AG04450 (cell line): ENCODE results near the gene NUP214. TPM values are rescaled to one million over a fixed set of nuclear protein-coding genes. Genes with fewer than 3 reads are reported as not detected.

Experiments
- CTCF ChIA-PET: fragments of 300-600, 350-600 bp; formaldehyde crosslinking; extraction: SDS; loops from one replicate; lab custom pipeline; 2022; ENCODE audit warnings: antibody characterized with exemption, inconsistent platforms; lab: Charles Lee
- POLR2A ChIA-PET: fragments of 350-600 bp; formaldehyde crosslinking; extraction: SDS; loops from one replicate; lab custom pipeline; 2021; ENCODE audit warnings: antibody characterized with exemption, inconsistent platforms; lab: Yijun Ruan, JAX
- DNase-seq: peaks from one replicate; pipeline ENCODE4 v3.0.0-alpha.2; 2011; ENCODE audit warnings: low read depth, low spot score
- H3K27ac ChIP-seq: one replicate; pipeline ENCODE4 v1.5.1; 2012; ENCODE audit warnings: low read depth, low read length, control low read depth
- H3K27me3 ChIP-seq: one replicate; pipeline ENCODE4 v1.6.0; 2012; ENCODE audit warnings: low read length; ENCODE audit not compliant: control insufficient read depth, insufficient read depth
- H3K4me3 ChIP-seq: 2 replicates; pipeline ENCODE4 v1.5.1; 2011; ENCODE audit warnings: mild to moderate bottlenecking, low read depth, low read length, control low read depth
- H3K9me3 ChIP-seq: 2 replicates; pipeline ENCODE4 v1.5.1; 2012; ENCODE audit warnings: low read length; ENCODE audit not compliant: control insufficient read depth, insufficient read depth
- polyA plus RNA-seq: library from polyadenylated mRNA; depleted of rRNA; stranded (reverse); fragments of >200 nt; gene quantifications from 2 replicates; pipeline ENCODE4 v1.2.3, GENCODE V29; 2011
- TF ChIP-seq, protein P1 (sequence below): IDR thresholded peaks from 2 replicates; pipeline ENCODE4 v1.5.1; 2011; ENCODE audit warnings: low read depth, low read length, control low read depth, inconsistent platforms

NUP214 gene
- polyA plus RNA-seq, 1 experiment: 7.9 TPM

DNA sequence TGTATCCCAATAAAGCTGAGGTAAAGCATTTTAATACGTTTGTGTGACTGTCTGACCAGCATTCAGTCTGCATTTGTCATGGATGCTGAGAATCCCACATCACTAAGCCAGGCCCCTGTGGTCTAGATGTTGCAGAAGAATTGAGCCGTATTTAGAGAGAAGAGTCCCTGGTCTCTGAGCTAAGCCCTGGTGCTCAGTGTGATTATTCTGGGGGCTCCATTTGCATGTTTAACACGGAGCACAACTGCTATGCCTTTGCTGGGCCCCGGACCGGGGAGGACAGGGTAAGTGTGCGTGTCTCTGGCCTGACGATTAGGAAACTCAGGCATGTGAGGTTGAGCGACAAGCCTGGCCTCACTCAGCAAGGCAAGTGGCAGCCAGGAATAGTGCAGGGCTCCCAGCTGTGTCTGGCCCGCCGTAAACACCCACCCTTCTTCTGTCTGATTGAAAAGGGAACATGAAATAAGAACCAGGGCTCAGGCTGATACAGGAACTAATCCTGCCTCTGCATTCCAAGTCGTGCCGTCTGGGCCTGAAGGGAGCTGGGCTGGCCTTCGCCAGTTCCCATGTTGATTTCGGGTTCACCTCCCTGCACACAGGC lies 128.6 kb downstream of the NUP214 start:
- CTCF ChIA-PET: no interaction called here
- DNase-seq: no peak
- TF ChIP-seq, protein P1, sequence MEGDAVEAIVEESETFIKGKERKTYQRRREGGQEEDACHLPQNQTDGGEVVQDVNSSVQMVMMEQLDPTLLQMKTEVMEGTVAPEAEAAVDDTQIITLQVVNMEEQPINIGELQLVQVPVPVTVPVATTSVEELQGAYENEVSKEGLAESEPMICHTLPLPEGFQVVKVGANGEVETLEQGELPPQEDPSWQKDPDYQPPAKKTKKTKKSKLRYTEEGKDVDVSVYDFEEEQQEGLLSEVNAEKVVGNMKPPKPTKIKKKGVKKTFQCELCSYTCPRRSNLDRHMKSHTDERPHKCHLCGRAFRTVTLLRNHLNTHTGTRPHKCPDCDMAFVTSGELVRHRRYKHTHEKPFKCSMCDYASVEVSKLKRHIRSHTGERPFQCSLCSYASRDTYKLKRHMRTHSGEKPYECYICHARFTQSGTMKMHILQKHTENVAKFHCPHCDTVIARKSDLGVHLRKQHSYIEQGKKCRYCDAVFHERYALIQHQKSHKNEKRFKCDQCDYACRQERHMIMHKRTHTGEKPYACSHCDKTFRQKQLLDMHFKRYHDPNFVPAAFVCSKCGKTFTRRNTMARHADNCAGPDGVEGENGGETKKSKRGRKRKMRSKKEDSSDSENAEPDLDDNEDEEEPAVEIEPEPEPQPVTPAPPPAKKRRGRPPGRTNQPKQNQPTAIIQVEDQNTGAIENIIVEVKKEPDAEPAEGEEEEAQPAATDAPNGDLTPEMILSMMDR: no peak

DNA sequence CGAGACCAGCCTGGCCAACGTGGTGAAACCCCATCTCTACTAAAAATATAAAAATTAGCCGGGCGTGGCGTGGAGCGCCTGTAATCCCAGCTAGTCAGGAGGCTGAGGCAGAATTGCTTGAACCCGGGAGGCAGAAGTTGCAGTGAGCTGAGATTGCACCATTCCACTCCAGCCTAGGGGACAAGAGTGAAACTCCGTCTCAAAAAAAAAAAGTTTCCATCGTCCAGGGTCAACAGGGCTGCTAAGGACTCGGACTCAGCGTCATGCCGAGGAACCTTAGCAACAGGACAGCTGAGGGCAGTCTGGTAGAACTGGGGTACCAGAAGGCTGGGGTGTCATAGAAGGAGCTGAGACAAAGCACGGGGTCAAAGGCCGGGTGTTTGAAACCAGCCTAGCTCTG lies 129.2 kb downstream of the NUP214 start:
- no peaks in the 10 kb centered on the region; the same call in 1 of the 2 replicates for H3K9me3 ChIP-seq
- no peak overlapping the region for H3K27ac ChIP-seq
- POLR2A ChIA-PET: no interaction called here
- CTCF ChIA-PET: no interaction called here
- TF ChIP-seq, protein P1: no peak
- no peak overlapping the region for H3K4me3 ChIP-seq
- no peak for DNase-seq
- H3K27me3 ChIP-seq: no peaks in the 10 kb centered on the region

More for the DNA sequence above, 128.6 kb downstream of the NUP214 start:
- no peak overlapping the region for H3K4me3 ChIP-seq
- POLR2A ChIA-PET: interaction anchor here (0.5 kb wide), 1 partner anchor 119 kb away, joined by 3 read pairs; no protein-coding TSS in a partner anchor
- no peak overlapping the region for H3K27ac ChIP-seq
- H3K9me3 ChIP-seq: no peaks in the 10 kb centered on the region; the same call in 1 of the 2 replicates
- H3K27me3 ChIP-seq: no peaks in the 10 kb centered on the region

DNA sequence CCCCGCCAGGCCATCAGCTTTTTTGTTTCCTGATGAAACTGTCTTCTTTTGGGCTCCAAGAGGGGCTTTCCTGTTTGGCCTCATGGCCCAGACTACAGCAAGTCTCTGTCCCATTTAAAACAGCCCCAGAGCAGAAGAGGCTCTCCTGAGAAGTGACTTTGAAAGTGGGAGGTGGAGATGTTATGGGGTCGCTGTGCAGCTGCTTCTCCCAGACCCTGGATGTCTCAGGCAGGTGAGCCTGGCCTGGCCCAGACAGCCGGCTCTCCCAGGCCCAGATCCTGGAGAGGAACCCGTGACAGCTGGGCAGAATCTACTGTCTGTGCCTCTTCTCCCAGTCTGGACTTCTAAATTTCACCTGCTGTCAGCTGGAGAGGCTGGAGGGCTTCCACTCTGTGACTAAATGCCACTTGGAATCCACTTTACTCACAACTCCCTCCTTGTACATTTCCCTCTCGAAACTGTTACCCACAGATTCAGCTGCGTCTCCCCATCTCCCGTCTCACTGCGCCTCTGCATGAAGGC lies 130.4 kb downstream of the NUP214 start:
- DNase-seq: no peak
- no peaks in the 10 kb centered on the region for H3K27me3 ChIP-seq
- TF ChIP-seq, protein P1: no peak
- POLR2A ChIA-PET: interaction anchor here (0.7 to 0.9 kb wide), 2 partner anchors 17 to 122 kb away, joined by 3 to 7 read pairs; no protein-coding TSS in a partner anchor
- H3K9me3 ChIP-seq: no peaks in the 10 kb centered on the region; the same call in 1 of the 2 replicates
- CTCF ChIA-PET: interaction anchor here (0.5 to 1.5 kb wide), 2 partner anchors 10 to 62 kb away, joined by 4 read pairs; no protein-coding TSS in a partner anchor
- H3K27ac ChIP-seq: peak overlapping the region; percentile 82
- no peak overlapping the region for H3K4me3 ChIP-seq

DNA sequence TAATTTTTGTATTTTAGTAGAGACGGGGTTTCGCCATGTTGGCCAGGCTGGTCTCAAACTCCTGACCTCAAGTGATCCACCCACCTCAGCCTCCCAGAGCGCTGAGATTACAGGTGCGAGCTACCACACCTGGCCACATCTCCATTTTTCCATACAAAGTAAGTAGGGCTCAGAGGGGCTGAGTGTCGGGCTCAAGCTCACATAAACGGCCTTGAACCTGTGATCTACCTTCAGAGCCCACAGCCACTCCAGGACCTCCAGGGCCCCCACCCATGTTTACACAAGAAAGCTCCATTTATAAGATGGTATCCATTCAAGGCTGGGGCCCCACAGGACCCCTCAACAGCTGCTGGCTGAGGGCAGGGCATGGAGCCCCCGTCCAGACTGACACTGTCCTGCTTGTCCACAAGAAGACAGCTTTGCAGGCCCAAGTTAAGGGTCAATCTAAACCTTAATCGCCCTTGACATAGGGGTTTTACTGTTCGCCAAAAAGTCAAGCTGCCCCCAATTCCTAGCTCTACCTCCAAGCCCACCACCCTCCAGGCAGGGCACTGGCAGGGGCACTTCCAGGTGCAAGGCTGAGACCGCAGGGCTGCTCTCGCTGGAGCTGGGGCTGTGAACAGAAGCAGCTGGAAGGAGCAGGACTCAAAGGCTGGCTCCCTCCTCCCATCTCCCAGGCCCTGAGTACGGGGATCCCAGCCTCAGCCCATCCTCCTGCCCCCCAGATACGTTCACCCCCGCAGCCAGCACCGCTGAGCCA lies 132.1 kb downstream of the NUP214 start:
- Histone ChIP-seq H3K27ac (no peak overlapping the region), H3K27me3 (no peaks in the 10 kb centered on the region), H3K4me3 (no peak overlapping the region), H3K9me3 (no peaks in the 10 kb centered on the region; the same call in 1 of the 2 replicates)
- TF ChIP-seq, protein P1: no peak
- CTCF ChIA-PET: interaction anchor here (1.5 kb wide), 1 partner anchor 12 kb away, joined by 4 read pairs; no protein-coding TSS in a partner anchor
- no peak for DNase-seq
- POLR2A ChIA-PET: no interaction called here
